H9 (cell line): ENCODE data around the gene NR3C2. TPM values are rescaled to one million over a fixed set of nuclear protein-coding genes. Genes with fewer than 3 reads are reported as not detected.

ENCODE experiments used
- DNase-seq: peaks from one replicate; pipeline ENCODE4 v3.0.0-alpha.2; 2017
- H2AFZ ChIP-seq: one replicate; pipeline ENCODE4 v1.6.1; 2013; ENCODE audit warnings: mild to moderate bottlenecking, low read length, control low read depth, moderate library complexity
- H2AK5ac ChIP-seq: 2 replicates; pipeline ENCODE4 v1.6.1; 2013; ENCODE audit warnings: low read length, control low read depth, mixed read lengths; ENCODE audit not compliant: insufficient read length
- H2BK120ac ChIP-seq: one replicate; pipeline ENCODE4 v1.6.1; 2013; ENCODE audit warnings: low read depth, mild to moderate bottlenecking, low read length, control low read depth, inconsistent platforms; ENCODE audit not compliant: poor library complexity, severe bottlenecking
- H2BK12ac ChIP-seq: 2 replicates; pipeline ENCODE4 v1.6.1; 2013; ENCODE audit warnings: low read length, control low read depth, mixed read lengths, low read depth; ENCODE audit not compliant: insufficient read length
- H2BK15ac ChIP-seq: 2 replicates; pipeline ENCODE4 v1.6.1; 2013; ENCODE audit warnings: low read depth, low read length, control low read depth
- H2BK20ac ChIP-seq: one replicate; pipeline ENCODE4 v1.6.1; 2013; ENCODE audit warnings: low read depth, mild to moderate bottlenecking, low read length, control low read depth, inconsistent platforms; ENCODE audit not compliant: poor library complexity, severe bottlenecking
- H2BK5ac ChIP-seq: 2 replicates; pipeline ENCODE4 v1.6.1; 2013; ENCODE audit warnings: low read length, control low read depth, mixed read lengths; ENCODE audit not compliant: insufficient read length
- H3K14ac ChIP-seq: 2 replicates; pipeline ENCODE4 v1.6.1; 2013; ENCODE audit warnings: low read length, control low read depth; ENCODE audit not compliant: insufficient read depth
- H3K18ac ChIP-seq: 2 replicates; pipeline ENCODE4 v1.6.1; 2013; ENCODE audit warnings: low read depth, mild to moderate bottlenecking, mixed read lengths, low read length, control low read depth; ENCODE audit not compliant: insufficient read length
- H3K23ac ChIP-seq: 2 replicates; pipeline ENCODE4 v1.6.1; 2013; ENCODE audit warnings: low read length, control low read depth, mixed read lengths, low read depth; ENCODE audit not compliant: insufficient read length
- H3K23me2 ChIP-seq: 2 replicates; pipeline ENCODE4 v1.6.1; 2013; ENCODE audit warnings: low read depth, mild to moderate bottlenecking, mixed read lengths, low read length, control low read depth; ENCODE audit not compliant: insufficient read length, poor library complexity, severe bottlenecking
- H3K27ac ChIP-seq: 2 replicates; pipeline ENCODE4 v1.5.1; 2013; ENCODE audit warnings: low read length, control low read depth, mixed read lengths, low read depth; ENCODE audit not compliant: insufficient read length
- H3K27me3 ChIP-seq: 2 replicates; pipeline ENCODE4 v1.6.1; 2013; ENCODE audit warnings: low read length, control low read depth, inconsistent platforms; ENCODE audit not compliant: insufficient read depth
- H3K4ac ChIP-seq: 2 replicates; pipeline ENCODE4 v1.6.1; 2013; ENCODE audit warnings: low read depth, mild to moderate bottlenecking, control low read depth, inconsistent platforms, low read length, moderate library complexity
- H3K4me1 ChIP-seq: 2 replicates; pipeline ENCODE4 v1.6.1; 2013; ENCODE audit warnings: low read length, control low read depth, inconsistent platforms; ENCODE audit not compliant: insufficient read depth
- H3K4me2 ChIP-seq: 2 replicates; pipeline ENCODE4 v1.6.1; 2013; ENCODE audit warnings: low read length, control low read depth, mixed read lengths; ENCODE audit not compliant: insufficient read length, insufficient read depth
- H3K56ac ChIP-seq: 2 replicates; pipeline ENCODE4 v1.6.1; 2013; ENCODE audit warnings: low read depth, mild to moderate bottlenecking, mixed read lengths, low read length, control low read depth; ENCODE audit not compliant: insufficient read length
- H3K79me1 ChIP-seq: 2 replicates; pipeline ENCODE4 v1.6.1; 2013; ENCODE audit warnings: low read depth, mild to moderate bottlenecking, moderate library complexity, low read length, control low read depth, inconsistent platforms; ENCODE audit not compliant: insufficient read depth, poor library complexity, severe bottlenecking
- H3K79me2 ChIP-seq: 2 replicates; pipeline ENCODE4 v1.6.1; 2013; ENCODE audit warnings: low read length, control low read depth, inconsistent platforms; ENCODE audit not compliant: insufficient read depth
- H3K9ac ChIP-seq: 2 replicates; pipeline ENCODE4 v1.6.1; 2013; ENCODE audit warnings: low read length, control low read depth, mixed read lengths; ENCODE audit not compliant: insufficient read length; ENCODE audit errors: extremely low read depth
- H3K9me3 ChIP-seq: one replicate; pipeline ENCODE4 v1.6.1; 2013; ENCODE audit warnings: low read depth, low read length, inconsistent platforms; ENCODE audit not compliant: control insufficient read depth
- H3T11ph ChIP-seq: one replicate; pipeline ENCODE4 v1.6.1; 2013; ENCODE audit warnings: mild to moderate bottlenecking, low read length, control low read depth, inconsistent platforms
- H4K20me1 ChIP-seq: one replicate; pipeline ENCODE4 v1.6.1; 2013; ENCODE audit not compliant: control insufficient read depth, insufficient read length, insufficient read depth
- H4K5ac ChIP-seq: 2 replicates; pipeline ENCODE4 v1.6.1; 2013; ENCODE audit warnings: low read depth, mild to moderate bottlenecking, mixed read lengths, low read length, control low read depth; ENCODE audit not compliant: insufficient read length
- H4K8ac ChIP-seq: replicated peaks from 2 replicates; pipeline ENCODE4 v1.6.1; 2013; ENCODE audit warnings: low read length, control low read depth, mixed read lengths, low read depth; ENCODE audit not compliant: insufficient read length
- H4K91ac ChIP-seq: 2 replicates; pipeline ENCODE4 v1.6.1; 2013; ENCODE audit warnings: low read depth, mild to moderate bottlenecking, moderate library complexity, mixed read lengths, low read length, control low read depth; ENCODE audit not compliant: insufficient read length
- H3K27ac Mint-ChIP-seq, 3 experiments: 2 replicates in 2 of 3; 3 replicates in 1 of 3; pipeline ENCODE4 v1.8.0; 2020 to 2021; ENCODE audit warnings: mixed read lengths in 3 of 3, mild to moderate bottlenecking in 1 of 3, moderate library complexity in 1 of 3
- H3K27me3 Mint-ChIP-seq: 2 replicates; pipeline ENCODE4 v1.8.0; 2021; ENCODE audit warnings: low read depth, mild to moderate bottlenecking, moderate library complexity, mixed read lengths
- H3K36me3 Mint-ChIP-seq, 3 experiments: 2 replicates in 2 of 3; 3 replicates in 1 of 3; pipeline ENCODE4 v1.8.0; 2020 to 2021; ENCODE audit warnings: low read depth in 3 of 3, mixed read lengths in 3 of 3; ENCODE audit not compliant: insufficient read depth in 1 of 3
- H3K4me1 Mint-ChIP-seq, 2 experiments: 2 replicates each; pipeline ENCODE4 v1.8.0; 2020; ENCODE audit warnings: mixed read lengths in 2 of 2
- H3K4me3 Mint-ChIP-seq, 2 experiments: 2 replicates in 1 of 2; 3 replicates in 1 of 2; pipeline ENCODE4 v1.8.0; 2020 to 2021; ENCODE audit warnings: mild to moderate bottlenecking in 2 of 2, mixed read lengths in 2 of 2, moderate library complexity in 1 of 2
- H3K9me3 Mint-ChIP-seq, 2 experiments: 2 replicates in 1 of 2; 3 replicates in 1 of 2; pipeline ENCODE4 v1.8.0; 2020; ENCODE audit warnings: mild to moderate bottlenecking in 2 of 2, mixed read lengths in 2 of 2, moderate library complexity in 1 of 2
- WGBS: extraction: QIAGEN DNeasy Blood & Tissue Kit; methylation state at CpG from one replicate; pipeline ENCODE4 v1.1.7; 2013; ENCODE audit warnings: missing lambda C conversion rate, low lambda C conversion rate, mixed read lengths; ENCODE audit not compliant: insufficient read length; ENCODE audit errors: extremely low coverage; 5-methylcytosine and 5-hydroxymethylcytosine counted together
- total RNA-seq: library from RNA; stranded (reverse); gene quantifications from 2 replicates; pipeline ENCODE4 v1.2.1, GENCODE V29; 2021
- TF ChIP-seq, protein P1 (sequence below): fragments of 200-600 bp; sonication (generic); conservative IDR thresholded peaks from 3 replicates; pipeline ENCODE4 v1.8.0; 2021; ENCODE audit warnings: antibody characterized with exemption, mild to moderate bottlenecking

The NR3C2 gene
- total RNA-seq, 1 experiment from 2014 or later, result 1.4 TPM

DNA sequence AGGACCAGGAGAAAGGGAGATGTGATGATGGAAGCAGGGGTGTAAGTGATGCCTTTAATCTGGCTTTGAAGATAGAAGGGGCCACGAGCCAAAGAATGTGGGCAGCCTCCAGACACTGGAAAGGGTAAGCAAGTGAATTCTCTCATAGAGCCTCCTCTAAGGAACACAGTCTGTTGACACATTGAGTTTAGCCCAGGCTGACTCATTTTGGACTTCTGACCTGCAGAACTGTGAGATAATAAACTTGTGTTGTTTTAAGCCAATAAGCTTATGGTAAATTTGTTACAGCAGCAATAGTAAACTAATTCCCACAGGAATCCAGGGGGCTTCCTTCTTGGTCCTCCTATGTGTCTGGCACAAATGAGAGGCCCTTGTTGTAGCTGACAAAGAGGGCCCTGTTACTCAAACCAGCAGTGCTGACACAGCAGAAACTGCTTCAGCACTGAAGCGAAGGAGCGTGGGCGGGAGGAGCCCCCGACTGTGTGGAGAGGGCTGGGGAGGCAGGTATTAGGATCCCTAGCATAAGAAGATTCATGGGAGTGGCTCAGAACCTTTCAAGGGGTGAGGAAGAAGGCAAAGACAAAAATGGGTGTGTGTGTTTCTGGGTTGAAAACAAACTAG, 268.7 kb downstream of the NR3C2 start:
- WGBS, result no CpG with 5 or more reads among the region's 5 CpGs
- no peaks in the 10 kb centered on the region; the same call in 1 of the 2 replicates for H3K27me3 Mint-ChIP-seq

More for the DNA sequence above, 268.7 kb downstream of the NR3C2 start:
- no peak overlapping the region for H2AK5ac ChIP-seq
- H3K23me2 ChIP-seq, result no peaks in the 10 kb centered on the region
- no peak overlapping the region for H3K14ac ChIP-seq
- no peaks in the 10 kb centered on the region for H3K4me1 ChIP-seq
- H2BK20ac ChIP-seq, result no peak overlapping the region
- TF ChIP-seq, protein P1, sequence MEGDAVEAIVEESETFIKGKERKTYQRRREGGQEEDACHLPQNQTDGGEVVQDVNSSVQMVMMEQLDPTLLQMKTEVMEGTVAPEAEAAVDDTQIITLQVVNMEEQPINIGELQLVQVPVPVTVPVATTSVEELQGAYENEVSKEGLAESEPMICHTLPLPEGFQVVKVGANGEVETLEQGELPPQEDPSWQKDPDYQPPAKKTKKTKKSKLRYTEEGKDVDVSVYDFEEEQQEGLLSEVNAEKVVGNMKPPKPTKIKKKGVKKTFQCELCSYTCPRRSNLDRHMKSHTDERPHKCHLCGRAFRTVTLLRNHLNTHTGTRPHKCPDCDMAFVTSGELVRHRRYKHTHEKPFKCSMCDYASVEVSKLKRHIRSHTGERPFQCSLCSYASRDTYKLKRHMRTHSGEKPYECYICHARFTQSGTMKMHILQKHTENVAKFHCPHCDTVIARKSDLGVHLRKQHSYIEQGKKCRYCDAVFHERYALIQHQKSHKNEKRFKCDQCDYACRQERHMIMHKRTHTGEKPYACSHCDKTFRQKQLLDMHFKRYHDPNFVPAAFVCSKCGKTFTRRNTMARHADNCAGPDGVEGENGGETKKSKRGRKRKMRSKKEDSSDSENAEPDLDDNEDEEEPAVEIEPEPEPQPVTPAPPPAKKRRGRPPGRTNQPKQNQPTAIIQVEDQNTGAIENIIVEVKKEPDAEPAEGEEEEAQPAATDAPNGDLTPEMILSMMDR, result no peak
- no peak overlapping the region for H3K9ac ChIP-seq
- H3K9me3 ChIP-seq, result no peaks in the 10 kb centered on the region
- H2BK5ac ChIP-seq, result no peak overlapping the region
- no peak overlapping the region for H3K4me3 Mint-ChIP-seq
- H4K91ac ChIP-seq, result no peak overlapping the region
- no peak overlapping the region for H3K27ac ChIP-seq
- H2BK120ac ChIP-seq, result no peak overlapping the region
- no peak overlapping the region for H4K8ac ChIP-seq
- H3K9me3 Mint-ChIP-seq, result peaks cover 4 to 5% of the 10 kb centered on the region in 2 experiments; a peak in 4 of 5 replicates
- no peak overlapping the region for H2AFZ ChIP-seq
- H3K56ac ChIP-seq, result no peak overlapping the region
- no peak overlapping the region for H3K4me2 ChIP-seq
- H3T11ph ChIP-seq, result no peak overlapping the region
- H2BK15ac ChIP-seq, result no peak overlapping the region
- no peaks in the 10 kb centered on the region for H3K79me2 ChIP-seq
- no peak overlapping the region for H2BK12ac ChIP-seq
- H3K79me1 ChIP-seq, result no peaks in the 10 kb centered on the region
- H3K18ac ChIP-seq, result no peak overlapping the region
- no peaks in the 10 kb centered on the region for H3K27me3 ChIP-seq
- H3K4ac ChIP-seq, result no peak overlapping the region
- no peaks in the 10 kb centered on the region for H3K4me1 Mint-ChIP-seq
- H3K27ac Mint-ChIP-seq, result no peak overlapping the region; a peak in 1 of 7 replicates
- peaks cover 2 to 10% (median 4%) of the 10 kb centered on the region in 3 experiments; a peak in 5 of 7 replicates for H3K36me3 Mint-ChIP-seq
- H4K5ac ChIP-seq, result no peak overlapping the region
- no peaks in the 10 kb centered on the region for H4K20me1 ChIP-seq
- DNase-seq, result no peak
- no peak overlapping the region for H3K23ac ChIP-seq
